Measurements from ENCODE around the gene GARIN5A. TPM values are rescaled to one million over a fixed set of nuclear protein-coding genes. Genes with fewer than 3 reads are reported as not detected.

The GARIN5A gene
- total RNA-seq (2013) = 0.06 TPM
- under 1 TPM in 1 of 3 donors, not detected in 2; 0.41 TPM for polyA plus RNA-seq
- 0.16 TPM in 1 of 2 replicates, not detected in the other for polyA minus RNA-seq
- 0 to 0.46 (median 0.17) reads per million in 11 experiments for total RNA-seq

GRCh38 chr19:50476224-50476906, at the start of gene GARIN5A, which contains the start of gene EMC10:
Gene GARIN5A (minus strand): TSS chr19:50476848. CDS start chr19:50476388, 460 bp downstream.
Gene EMC10 (plus strand): TSS chr19:50476507. CDS start chr19:50476545, 38 bp downstream.
- DNase-seq = peak; percentile 85 to 93 (median 92)
- peak within 1 kb of the TSS; percentile 95 for H2AFZ ChIP-seq (ENCODE audit: insufficient read depth, low read depth, low read length, poor library complexity, severe bottlenecking)
- Mint-ChIP-seq H3K4me1 (peaks cover 14% of the 10 kb centered on the region), H3K9me3 (peaks cover 0 to 13% (median 2%) of the 10 kb centered on the region in 7 donors), H3K36me3 (peaks cover 29 to 40% of the 10 kb centered on the region in 2 donors), H3K27me3 (ENCODE audit: low read depth in 3 of 3) (peaks cover 0 to 6% (median 6%) of the 10 kb centered on the region in 3 donors), H3K4me3 (peak within 1 kb of the TSS; percentile 98 to 99), H3K27ac (peak within 1 kb of the TSS; percentile 90 to 96 (median 93))
- H3K36me3 ChIP-seq (replicated peaks in 1 of 2; ENCODE audit: control insufficient read depth in 1 of 2, insufficient read depth in 2 of 2, low read length in 2 of 2) = peaks cover 26 to 37% of the 10 kb centered on the region in 2 donors
- peaks cover 11 to 12% of the 10 kb centered on the region in 2 donors for H3K4me1 ChIP-seq (ENCODE audit: control insufficient read depth in 1 of 2, insufficient read depth in 2 of 2, low read length in 2 of 2)
- peaks cover 29% of the 10 kb centered on the region for H3K79me2 ChIP-seq (ENCODE audit: insufficient read depth, low read length)
- peaks cover 32% of the 10 kb centered on the region for H4K20me1 ChIP-seq (ENCODE audit: insufficient read depth, low read length)
- H3K4me3 ChIP-seq (replicated peaks in 1 of 3; ENCODE audit: low read depth in 2 of 3, low read length in 3 of 3) = peak within 1 kb of the TSS; percentile 64 to 98 (median 97)
- peak within 1 kb of the TSS; percentile 92 for H3K9ac ChIP-seq (ENCODE audit: insufficient read depth, low read length, poor library complexity, severe bottlenecking)
- H3K27me3 ChIP-seq (ENCODE audit: control insufficient read depth in 2 of 2, insufficient read depth in 2 of 2, low read length in 2 of 2) = no peaks in the 10 kb centered on the region
- intact Hi-C loops (cut with micrococcal nuclease) = loop anchor here (1.0 to 2.0 kb wide), 2 partner anchors 34 to 35 kb away; partner anchors contain the start of gene JOSD2 (in 2 of the 2)
- WGBS (ENCODE audit: insufficient coverage) = 5% methylated on average over 58 of the region's 58 CpGs
- H3K9me3 ChIP-seq (replicated peaks in 1 of 2; ENCODE audit: control insufficient read depth in 1 of 2, insufficient read depth in 1 of 2, low read length in 2 of 2) = no peaks in the 10 kb centered on the region
- peak within 1 kb of the TSS; percentile 87 for H3K4me2 ChIP-seq (replicated peaks; ENCODE audit: extremely low read depth, low read length, poor library complexity, severe bottlenecking)
- peak within 1 kb of the TSS; percentile 70 to 86 for H3K27ac ChIP-seq (ENCODE audit: low read depth in 1 of 2, low read length in 2 of 2)
- no peak for TF ChIP-seq CTCF (IDR thresholded peaks at IDR 0.05)

GRCh38 chr19:50522881-50523280, 46.2 kb upstream of the GARIN5A start:
- Histone ChIP-seq H3K4me2 (replicated peaks; ENCODE audit: extremely low read depth, low read length, poor library complexity, severe bottlenecking) (no peak overlapping the region), H3K27ac (ENCODE audit: low read depth in 1 of 2, low read length in 2 of 2) (no peak overlapping the region), H3K9ac (ENCODE audit: insufficient read depth, low read length, poor library complexity, severe bottlenecking) (no peak overlapping the region), H4K20me1 (ENCODE audit: insufficient read depth, low read length) (no peaks in the 10 kb centered on the region), H3K4me1 (ENCODE audit: control insufficient read depth in 1 of 2, insufficient read depth in 2 of 2, low read length in 2 of 2) (no peaks in the 10 kb centered on the region), H3K36me3 (replicated peaks in 1 of 2; ENCODE audit: control insufficient read depth in 1 of 2, insufficient read depth in 2 of 2, low read length in 2 of 2) (no peaks in the 10 kb centered on the region), H3K9me3 (replicated peaks in 1 of 2; ENCODE audit: control insufficient read depth in 1 of 2, insufficient read depth in 1 of 2, low read length in 2 of 2) (no peaks in the 10 kb centered on the region), H3K79me2 (ENCODE audit: insufficient read depth, low read length) (no peaks in the 10 kb centered on the region), H3K4me3 (replicated peaks in 1 of 3; ENCODE audit: low read depth in 2 of 3, low read length in 3 of 3) (no peak overlapping the region), H2AFZ (ENCODE audit: insufficient read depth, low read depth, low read length, poor library complexity, severe bottlenecking) (no peak overlapping the region), H3K27me3 (ENCODE audit: control insufficient read depth in 2 of 2, insufficient read depth in 2 of 2, low read length in 2 of 2) (no peaks in the 10 kb centered on the region)
- WGBS (ENCODE audit: insufficient coverage) = 95% methylated on average over 9 of the region's 10 CpGs
- no peak for DNase-seq
- Mint-ChIP-seq H3K36me3 (no peaks in the 10 kb centered on the region), H3K27me3 (ENCODE audit: low read depth in 3 of 3) (peaks cover 6 to 10% (median 6%) of the 10 kb centered on the region in 3 donors), H3K4me3 (no peak overlapping the region), H3K4me1 (no peaks in the 10 kb centered on the region), H3K9me3 (peaks cover 0 to 6% (median 4%) of the 10 kb centered on the region in 7 donors), H3K27ac (no peak overlapping the region)
- TF ChIP-seq CTCF (IDR thresholded peaks at IDR 0.05) = no peak
- intact Hi-C loops (cut with micrococcal nuclease) = no loop called here

Measured in CD14-positive monocyte (primary cell).